ENCODE data around the gene OR7A5.
"Not testable (repeated sequence)": the region's sequence is repeated elsewhere in the genome, so short reads cannot be mapped to it uniquely, and the experiment has no call there.

Gene OR7A5

GRCh38 chr19:14835011-14835410, at the start of gene OR7A5, which contains the start of gene OR7C1:
TSS of gene OR7A5 (minus strand) at chr19:14835185. CDS start at chr19:14828241, 6,944 bp downstream.
TSS of gene OR7C1 (minus strand) at chr19:14835185. CDS start at chr19:14800136, 35,049 bp downstream.
- no peak for FAIRE-seq

GRCh38 chr19:14871619-14872230, 36.7 kb upstream of the OR7A5 start:
- FAIRE-seq: peak; percentile 24

DNA sequence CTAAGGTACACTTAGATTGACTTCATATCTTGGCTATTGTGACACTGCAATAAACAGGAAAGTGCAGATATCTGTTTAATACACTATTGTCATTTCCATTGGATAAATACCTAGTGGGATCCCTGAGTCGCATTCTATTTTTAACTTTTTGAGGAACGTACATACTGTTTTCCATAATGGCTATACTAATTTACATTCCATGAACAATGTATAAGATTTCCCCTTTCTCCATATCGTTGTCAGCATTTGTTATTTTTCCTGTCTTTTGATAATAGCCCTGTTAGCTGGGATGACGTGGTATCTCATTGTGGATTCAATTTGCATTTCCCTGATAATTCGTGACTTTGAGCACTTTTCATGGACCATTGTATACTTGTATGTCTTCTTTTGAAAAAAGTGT, 33.5 kb upstream of the OR7A5 start:
- no peak for FAIRE-seq

GRCh38 chr19:14848822-14849221, 13.8 kb upstream of the OR7A5 start, which contains the start of gene OR7A10:
TSS of gene OR7A10 (minus strand) at chr19:14848922. CDS start at chr19:14841877, 7,045 bp downstream.
- no peak for FAIRE-seq

DNA sequence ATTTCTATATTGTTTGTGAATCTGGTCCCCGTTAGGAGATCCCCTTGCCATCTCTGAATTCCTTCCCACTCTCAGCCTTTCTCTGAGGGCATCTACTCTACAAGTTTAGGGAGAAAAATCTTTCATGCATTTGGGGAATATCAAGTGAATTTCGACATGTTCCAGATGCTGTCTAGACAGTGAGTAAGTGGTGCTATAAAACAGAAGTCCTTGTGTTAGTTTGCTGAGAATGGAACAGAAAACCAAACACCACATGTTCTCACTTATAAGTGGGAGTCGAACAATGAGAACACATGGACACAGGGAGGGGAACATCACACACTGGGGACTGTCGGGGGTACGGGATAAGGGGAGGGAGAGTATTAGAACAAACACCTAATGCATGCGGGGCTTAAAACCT, 8.6 kb upstream of the OR7A5 start:
- FAIRE-seq: no peak

- FAIRE-seq: no peak
Measured at GRCh38 chr19:14843169-14843568, 8.2 kb upstream of the OR7A5 start.

GRCh38 chr19:14840206-14840605, 5.2 kb upstream of the OR7A5 start:
- FAIRE-seq: no peak

DNA sequence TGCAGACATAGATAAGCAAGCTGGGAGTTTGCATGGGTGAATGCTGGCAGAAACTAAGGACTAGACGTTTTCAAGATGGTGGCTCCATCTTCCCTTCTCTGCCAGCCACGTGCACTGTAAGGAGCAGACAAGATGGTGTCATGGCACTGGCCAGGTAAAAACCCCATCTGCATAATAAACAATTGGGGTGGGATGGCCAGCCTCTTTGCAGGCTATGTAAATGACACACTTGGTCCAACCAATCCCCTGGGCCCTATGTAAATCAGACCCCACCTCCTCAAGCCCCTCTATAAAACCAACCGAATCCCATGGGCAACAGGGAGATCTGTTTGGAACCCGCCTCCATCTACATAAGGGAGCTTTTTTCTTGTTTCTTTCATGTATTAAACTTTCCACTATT, 2.4 kb upstream of the OR7A5 start:
- FAIRE-seq: no peak

GRCh38 chr19:14830702-14831101, 4.3 kb downstream of the OR7A5 start:
- FAIRE-seq: no peak

DNA sequence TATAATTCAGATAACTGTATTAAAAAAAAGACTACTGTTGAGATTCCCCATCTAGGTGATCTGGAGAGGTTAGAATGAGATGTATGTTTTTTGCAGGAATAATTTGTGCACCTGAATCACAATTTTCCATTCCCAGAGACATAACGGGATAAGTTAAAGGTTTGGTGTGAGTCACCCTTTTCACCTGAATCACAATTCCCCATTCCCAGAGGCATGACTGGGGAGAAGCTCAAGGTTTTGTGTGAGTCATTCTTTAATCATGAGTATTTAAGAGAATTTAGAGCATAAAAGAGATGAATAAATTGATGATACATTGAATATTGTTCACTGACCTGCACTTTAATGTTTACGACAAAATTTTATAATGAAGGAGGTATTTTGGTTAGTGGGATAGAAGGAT, 9.0 kb downstream of the OR7A5 start:
- no peak for FAIRE-seq

DNA sequence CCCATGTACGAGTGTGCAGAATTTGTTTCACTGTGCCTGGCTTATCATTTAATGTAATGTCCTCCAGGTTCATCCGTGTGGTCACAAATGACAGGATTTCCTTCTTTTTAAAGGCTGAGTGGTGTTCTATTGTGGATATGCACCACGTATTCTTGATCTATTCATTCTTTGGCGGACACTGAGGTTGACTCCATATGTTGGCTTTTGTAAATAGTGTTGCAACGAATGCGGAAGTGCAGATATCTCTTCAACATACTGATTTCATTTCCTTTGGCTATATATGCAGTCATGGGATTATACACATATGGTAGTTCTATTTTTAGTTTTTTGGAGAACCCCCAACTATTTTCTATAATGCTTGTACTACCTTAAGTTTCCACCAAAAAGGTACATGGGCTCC, 13.0 kb downstream of the OR7A5 start:
- no peak for FAIRE-seq

- no peak for FAIRE-seq
Measured at GRCh38 chr19:14818588-14818987, 16.4 kb downstream of the OR7A5 start.

DNA sequence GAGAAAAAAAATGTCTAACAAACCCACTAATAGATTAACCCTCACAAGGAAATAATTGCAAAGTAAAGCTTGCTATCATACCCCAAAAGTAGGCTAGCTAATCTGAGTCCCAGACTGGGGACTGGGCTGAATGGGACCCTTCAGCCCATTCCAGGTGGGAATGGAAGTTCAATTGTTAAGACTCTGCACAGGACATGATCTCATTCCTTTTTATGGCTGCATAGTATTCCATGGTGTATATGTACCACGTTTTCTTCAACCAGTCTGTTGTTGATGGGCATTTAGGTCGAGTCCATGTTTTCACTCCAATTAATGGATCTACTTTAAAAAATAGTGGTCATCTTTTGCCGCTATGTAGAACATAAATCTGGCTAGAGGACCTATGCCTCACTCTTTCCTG, 17.9 kb downstream of the OR7A5 start:
- no peak for FAIRE-seq

DNA sequence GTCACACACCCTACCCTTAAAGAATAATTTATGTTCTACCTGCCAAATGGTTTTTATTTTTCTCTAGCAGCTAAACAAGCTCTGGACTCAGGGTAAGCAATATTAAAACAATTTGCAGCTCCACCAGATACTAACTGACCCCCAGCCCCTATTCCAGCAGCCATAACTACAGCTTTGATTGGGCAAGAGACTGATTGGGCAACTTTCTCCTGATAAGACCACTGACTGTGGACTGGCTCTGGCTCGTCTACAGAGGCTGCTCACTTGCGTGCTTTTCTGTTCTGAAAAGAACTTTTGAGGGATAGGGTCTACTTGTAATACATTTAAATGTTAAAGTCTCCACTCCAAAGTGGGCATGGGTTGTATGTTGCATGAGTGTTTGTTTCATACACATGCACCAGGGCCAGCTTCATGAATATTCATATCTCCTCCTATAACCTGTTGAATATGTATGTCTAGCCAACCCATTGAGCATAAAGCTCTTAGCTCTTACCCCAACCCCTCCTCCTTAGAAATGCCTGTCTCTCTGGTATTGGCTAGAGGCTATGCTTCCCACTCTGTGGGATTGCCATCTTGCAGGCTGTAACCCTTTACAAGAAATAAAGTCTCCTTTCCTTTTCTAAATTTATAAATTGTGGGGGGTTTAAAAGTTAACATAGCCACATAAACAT, 19.9 kb downstream of the OR7A5 start:
- FAIRE-seq: no peak

- no peak for FAIRE-seq
Measured at GRCh38 chr19:14809272-14810057, 25.5 kb downstream of the OR7A5 start.

DNA sequence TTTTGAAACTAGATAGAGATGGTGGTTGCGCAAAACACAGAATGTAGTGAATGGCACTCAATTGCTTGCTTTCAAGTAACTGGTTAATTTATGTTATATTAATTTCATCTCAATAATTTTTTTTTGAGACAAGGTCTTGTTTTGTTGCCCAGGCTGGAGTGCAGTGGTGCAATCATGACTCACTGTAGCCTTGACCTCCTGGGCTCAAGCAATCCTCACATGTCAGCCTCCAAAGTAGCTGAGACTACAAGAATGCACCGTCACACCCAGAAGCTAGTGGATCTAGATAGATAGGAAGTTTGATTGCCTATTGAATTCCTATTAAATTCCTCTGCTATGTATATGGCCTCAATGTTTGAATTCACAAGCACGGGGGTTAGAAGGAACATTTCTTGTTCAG, 30.2 kb downstream of the OR7A5 start:
- no peak for FAIRE-seq

- FAIRE-seq: no peak
Measured at GRCh38 chr19:14798760-14799159, 36.2 kb downstream of the OR7A5 start.

- no peak for FAIRE-seq
Measured at GRCh38 chr19:14796021-14796420, 39.0 kb downstream of the OR7A5 start.

DNA sequence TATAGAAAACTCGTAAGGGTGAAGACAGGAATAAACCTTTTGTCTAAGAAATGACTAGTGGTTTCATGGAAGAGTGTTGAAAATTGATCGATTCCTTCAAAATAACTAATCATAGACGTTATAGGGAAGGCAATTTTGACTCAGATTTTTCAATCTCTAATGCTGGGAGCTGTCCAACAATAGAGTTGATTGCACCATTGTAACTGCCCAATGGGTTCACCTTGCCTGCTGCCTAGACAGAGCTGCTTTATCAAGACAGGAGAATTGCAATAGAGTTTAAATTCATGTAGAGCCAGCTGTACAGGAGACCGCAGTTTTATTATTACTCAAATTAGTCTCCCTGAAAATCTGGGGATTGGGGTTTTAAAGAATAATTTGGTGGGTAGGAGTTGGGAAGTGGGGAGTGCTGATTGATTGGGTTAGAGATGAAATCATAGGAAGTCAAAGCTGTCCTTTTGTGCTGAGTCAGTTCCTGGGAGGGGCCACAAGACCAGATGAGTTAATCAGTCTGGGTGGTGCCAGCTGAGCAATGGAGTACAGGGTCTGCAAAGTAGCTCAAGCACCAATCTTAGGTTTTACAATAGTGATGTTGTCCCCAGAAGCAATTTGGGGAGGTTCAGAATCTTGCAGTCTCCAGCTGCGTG, 39.8 kb downstream of the OR7A5 start:
- no peak for FAIRE-seq

DNA sequence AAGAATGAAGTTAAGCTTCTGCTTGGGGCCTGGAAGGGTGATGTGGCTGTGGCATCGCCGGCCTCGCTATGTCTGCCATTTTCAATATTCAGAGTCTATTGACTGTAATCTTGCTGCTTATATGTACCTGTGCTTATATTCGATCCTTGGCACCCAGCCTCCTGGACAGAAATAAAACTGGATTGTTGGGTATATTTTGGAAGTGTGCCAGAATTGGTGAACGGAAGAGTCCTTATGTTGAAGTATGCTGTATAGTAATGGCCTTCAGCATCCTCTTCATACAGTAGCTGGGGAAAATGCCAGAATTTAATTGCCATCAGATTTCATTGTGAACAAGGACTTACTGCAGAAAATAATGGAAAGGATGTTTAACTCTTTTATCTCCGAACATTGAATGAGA, 42.7 kb downstream of the OR7A5 start:
- peak; percentile 53 for FAIRE-seq

DNA sequence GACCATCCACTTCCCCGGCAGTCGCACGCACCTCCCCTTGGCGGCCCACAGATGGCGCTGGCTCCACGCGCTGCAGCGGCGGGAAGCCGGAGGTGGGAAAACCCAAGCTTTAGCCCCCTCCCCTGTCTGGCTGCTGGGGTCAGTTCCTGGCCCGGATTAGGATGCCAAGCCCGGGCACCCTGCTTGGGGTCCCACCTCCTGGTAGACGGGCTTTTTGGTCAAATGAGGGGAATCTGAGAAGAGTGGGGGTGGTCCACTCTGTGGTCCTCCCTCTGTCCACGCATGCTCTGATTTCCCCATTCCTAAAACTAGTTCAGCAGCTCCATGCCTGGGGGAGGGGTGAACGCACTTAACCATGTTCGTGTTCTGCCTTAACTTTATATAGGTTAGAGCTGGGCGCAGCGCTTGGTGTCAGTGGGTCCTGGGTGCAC, 48.5 kb downstream of the OR7A5 start:
- no peak for FAIRE-seq

DNA sequence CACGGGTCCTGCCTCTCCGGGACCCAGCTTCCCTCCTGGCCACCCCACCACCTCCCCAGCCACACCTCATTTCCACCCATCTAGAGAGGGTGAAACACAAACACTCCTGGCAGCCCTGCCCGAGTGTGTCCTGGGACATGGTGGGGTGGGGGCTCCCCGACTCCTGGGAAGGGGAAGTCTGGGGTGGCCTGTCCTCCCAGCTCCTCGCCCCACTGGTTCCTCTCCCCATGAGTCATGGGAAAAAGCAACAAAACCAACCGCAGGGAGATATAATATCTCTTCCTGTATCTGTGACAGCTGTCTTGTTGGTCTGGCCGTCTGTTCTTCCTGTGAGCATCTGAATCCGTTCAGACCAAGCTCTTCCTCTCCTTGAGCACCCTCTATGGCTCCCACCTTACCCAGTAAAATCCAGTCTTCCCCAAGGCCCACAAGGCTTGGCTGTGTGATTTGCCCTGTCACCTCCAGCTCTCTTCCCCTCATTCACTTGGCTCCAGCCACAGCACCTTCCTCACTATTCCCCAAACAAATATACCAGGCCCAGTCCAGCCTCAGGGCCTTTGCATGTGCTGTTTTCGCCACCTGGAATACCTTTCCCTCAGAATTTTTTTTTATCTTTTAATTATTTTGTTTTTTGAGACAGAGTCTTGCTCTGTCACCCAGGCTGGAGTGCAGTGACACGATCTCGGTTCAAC, 49.7 kb downstream of the OR7A5 start:
- FAIRE-seq: not testable (repeated sequence)

GRCh38 chr19:14784730-14785101, 50.3 kb downstream of the OR7A5 start:
- FAIRE-seq: not testable (repeated sequence)
